Thyroid gland (tissue), 4 donors: Measurements from ENCODE around the gene CIZ1.

ENCODE experiments used
- CTCF ChIP-seq, 6 experiments: fragments of 200-600 bp in 3 of 6; fragments of 450-650 bp in 3 of 6; sonication (generic) in 3 of 6; IDR thresholded peaks; one replicate each; pipeline ENCODE4 v1.5.1; 2016 to 2019; ENCODE audit warnings: antibody characterized with exemption in 6 of 6, mild to moderate bottlenecking in 2 of 6, inconsistent platforms in 1 of 6, moderate library complexity in 1 of 6
- POLR2A ChIP-seq, 2 donors: fragments of 450-650 bp; IDR thresholded peaks; one replicate each; pipeline ENCODE4 v1.6.1; 2017; ENCODE audit warnings: antibody characterized with exemption in 2 of 2, mild to moderate bottlenecking in 2 of 2, moderate library complexity in 1 of 2

DNA sequence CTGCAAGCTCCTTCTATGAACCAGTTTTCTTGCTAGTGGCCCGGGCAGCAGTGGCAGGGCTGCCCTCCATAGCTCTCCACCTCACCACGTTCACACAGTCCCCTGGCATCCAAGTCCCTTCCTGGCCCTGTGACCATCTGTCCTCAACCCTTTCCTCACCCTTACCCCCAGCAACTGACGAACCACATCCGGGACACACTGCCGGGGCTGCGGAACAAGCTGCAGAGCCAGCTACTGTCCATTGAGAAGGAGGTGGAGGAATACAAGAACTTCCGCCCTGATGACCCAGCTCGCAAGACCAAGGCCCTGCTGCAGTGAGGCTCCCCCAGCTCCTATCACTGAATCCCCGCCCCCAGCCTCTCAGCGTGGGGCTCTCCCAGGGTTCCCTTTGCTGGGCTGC, 30.7 kb upstream of the CIZ1 start:
- TF ChIP-seq CTCF (IDR thresholded peaks at IDR 0.05) (no peak), POLR2A (IDR thresholded peaks at IDR 0.05) (no peak)
